Subcutaneous adipose tissue (tissue), 4 donors: Measurements from ENCODE around the gene ZC3H12D. TPM values are rescaled to one million over a fixed set of nuclear protein-coding genes. Genes with fewer than 3 reads are reported as not detected.

Experiments
- total RNA-seq, 4 donors: library from RNA; depleted of rRNA; stranded (reverse); fragments of >200 nt; gene quantifications; one replicate each; pipeline ENCODE4 v1.1.0, GENCODE V29; 2016
- TF ChIP-seq, protein P1 (sequence below): fragments of 450-650 bp; IDR thresholded peaks from one replicate; pipeline ENCODE4 v1.5.1; 2016; ENCODE audit warnings: low read depth, mild to moderate bottlenecking, control low read depth, antibody characterized with exemption, moderate library complexity

The ZC3H12D gene
- total RNA-seq, 4 donors from 2014 or later, result 1.8 to 11.2 (median 4.8) TPM

DNA sequence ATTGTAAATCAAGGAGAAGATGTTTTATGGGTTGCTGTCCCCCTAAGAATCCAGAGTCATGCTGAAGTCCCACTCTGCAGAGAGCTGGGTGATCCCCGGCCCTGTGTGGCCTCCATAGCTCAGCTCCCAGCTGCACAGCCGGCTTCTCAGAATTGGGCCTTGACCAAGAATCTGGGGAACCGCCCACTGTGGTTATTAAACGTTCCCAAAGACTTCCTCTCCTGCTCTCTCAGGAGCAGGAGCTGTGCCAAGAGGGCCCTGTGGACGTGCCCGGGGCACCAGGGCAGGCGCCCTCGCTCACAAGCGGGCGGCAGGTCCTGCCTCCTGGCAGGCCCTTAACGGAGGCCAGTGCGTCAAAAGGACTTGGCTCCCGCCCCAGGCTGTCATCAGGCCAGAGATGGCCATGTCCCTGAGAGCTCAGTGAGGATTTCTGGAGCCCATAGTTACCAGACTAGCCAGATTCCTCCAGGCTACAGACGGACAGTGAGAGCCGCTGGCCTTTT is 30.4 kb downstream of the ZC3H12D start:
- TF ChIP-seq, protein P1, sequence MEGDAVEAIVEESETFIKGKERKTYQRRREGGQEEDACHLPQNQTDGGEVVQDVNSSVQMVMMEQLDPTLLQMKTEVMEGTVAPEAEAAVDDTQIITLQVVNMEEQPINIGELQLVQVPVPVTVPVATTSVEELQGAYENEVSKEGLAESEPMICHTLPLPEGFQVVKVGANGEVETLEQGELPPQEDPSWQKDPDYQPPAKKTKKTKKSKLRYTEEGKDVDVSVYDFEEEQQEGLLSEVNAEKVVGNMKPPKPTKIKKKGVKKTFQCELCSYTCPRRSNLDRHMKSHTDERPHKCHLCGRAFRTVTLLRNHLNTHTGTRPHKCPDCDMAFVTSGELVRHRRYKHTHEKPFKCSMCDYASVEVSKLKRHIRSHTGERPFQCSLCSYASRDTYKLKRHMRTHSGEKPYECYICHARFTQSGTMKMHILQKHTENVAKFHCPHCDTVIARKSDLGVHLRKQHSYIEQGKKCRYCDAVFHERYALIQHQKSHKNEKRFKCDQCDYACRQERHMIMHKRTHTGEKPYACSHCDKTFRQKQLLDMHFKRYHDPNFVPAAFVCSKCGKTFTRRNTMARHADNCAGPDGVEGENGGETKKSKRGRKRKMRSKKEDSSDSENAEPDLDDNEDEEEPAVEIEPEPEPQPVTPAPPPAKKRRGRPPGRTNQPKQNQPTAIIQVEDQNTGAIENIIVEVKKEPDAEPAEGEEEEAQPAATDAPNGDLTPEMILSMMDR, result no peak

DNA sequence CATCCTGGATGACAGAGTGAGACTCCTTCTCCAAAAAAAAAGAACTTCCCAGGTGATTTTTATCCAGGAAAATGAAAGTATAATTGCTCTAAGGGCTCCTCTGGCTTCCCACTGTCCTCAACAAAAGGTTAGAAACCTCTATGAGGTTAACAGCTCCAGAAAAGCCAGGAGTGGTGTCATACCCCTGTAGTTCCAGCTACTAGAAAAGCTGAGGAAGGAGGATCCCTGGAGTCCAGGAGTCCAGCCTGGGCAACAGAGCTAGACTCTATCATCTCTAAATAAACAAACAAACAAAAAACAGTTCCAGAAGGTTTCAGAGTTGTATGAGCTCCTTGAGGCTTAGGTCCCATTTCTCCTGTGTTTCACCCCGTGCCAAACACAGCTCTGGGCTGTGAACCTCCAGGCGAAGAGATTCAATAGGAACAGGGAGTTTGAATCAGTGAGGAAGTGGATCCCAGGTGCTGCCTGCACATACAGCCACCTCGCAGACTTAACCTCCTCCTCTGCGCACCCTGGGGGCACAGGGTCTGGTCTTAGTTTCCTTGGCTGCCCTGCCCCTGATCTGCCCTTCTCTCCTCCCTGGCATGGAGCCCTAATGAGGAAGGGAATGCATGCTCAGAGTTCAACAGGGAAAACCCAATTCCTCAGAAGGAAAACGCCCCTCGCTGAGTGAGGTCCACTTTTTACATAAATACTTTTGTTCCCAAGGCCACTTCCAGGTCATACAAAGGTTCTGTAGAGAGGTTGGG is 31.0 kb downstream of the ZC3H12D start:
- TF ChIP-seq, protein P1, result no peak

DNA sequence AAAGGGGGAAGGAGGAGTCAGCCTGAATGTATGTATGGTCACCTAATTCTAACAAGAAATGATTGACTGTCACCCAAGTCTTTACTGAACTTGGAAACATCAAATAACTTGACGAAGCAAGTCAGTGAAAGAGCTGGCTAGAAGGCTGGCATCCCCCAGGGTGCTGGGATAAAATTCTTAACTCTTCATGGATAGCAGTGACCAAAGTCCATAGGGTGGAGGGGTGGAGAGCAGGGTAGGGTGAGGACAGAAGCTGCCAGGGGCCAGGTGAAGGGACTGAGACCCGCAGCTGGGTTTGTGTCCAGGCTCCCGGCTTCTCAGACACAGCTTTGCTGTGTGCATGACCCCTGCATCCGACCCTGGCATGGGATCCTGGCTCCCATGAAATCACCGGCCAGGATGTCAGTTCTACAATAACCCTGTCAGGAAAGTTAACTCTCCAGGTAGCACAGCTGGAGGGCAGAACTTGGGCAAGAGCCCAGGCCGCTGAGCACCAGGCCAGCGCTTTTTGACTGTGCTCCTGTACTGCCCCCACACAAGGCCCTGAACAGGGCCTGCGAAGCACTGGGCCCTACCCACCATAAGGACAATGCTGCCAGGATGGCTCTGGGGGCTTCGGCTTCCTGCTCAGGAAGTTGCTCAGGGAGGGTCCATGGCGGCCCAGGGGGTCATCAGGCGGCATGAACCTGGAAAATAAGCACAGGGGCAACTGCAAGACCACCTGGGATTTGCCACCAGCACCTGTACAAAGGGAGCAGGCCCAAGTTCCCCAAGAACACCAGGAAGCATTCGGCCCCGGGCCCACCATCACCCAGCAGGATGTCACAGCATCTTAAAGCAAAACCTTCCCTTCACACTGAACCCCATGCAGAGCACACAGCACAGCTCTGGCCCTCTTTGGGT is 32.5 kb downstream of the ZC3H12D start:
- TF ChIP-seq, protein P1, result no peak

DNA sequence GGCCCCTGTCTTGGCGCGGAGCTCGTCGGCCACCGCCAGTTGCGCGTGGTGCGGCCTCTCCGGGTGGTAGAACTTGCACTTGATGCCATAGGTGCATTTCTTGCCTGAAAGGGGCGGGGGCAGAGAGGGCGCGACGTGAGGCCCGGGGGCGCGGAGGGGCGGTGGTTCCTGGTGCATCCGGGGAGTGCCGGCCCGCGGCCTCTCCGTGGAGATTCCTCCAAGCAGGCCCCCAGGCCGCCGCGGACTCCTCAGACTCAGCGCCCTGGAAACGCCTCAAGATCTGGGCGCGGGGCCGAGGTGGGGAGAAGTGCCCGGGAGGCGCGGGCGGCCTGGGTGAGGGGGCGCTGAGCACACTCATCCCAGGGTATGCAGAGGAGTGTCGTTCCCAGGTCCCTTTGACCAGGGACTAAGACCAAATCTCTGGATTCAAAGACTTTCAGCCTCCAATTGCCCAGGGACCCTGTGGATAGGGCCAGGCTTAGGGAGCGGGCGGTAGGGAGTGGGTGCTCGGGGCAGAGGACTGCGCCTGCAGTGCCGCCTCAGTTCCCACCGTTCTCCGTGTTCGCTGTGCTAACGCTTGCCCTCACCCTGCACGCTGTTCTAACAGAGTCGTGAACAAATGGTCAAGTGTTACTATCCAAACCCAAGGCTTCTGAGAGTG is 33.3 kb downstream of the ZC3H12D start:
- TF ChIP-seq, protein P1, result no peak

DNA sequence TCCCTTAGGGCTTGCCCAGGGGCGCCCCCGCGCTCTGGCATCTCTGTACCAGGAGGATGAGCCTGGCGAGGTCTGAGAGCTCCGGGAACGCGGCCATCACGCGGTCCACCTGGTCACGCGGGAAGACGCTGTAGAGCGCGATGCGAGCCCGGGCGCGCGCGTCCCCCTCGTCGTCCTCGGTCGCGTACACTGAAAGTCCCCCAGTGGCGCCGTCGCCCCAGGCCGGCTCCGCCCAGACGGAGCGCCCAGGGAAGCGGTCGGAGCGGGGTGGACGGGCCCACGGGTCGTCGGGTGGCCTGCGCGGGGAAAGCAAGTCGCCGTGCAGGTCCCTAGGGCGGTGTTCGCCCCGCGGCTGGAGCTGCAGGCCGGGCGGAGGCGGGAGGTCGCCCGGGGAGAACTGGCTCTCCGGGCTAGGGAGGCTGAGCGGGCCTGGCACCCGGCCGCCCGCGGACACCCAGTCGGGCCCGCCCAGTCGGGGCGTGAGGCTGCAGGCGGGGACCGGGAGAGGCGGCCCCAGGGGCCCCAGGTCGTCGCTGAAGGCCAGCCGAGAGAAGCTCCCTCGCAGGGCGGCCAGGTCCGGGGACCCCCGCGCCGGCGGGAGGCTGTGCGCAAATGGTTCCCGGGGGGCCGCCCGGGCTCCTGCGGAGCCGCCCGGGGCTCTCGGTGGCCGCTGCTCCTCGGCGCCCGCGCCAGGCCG is 34.0 kb downstream of the ZC3H12D start:
- TF ChIP-seq, protein P1, result no peak

DNA sequence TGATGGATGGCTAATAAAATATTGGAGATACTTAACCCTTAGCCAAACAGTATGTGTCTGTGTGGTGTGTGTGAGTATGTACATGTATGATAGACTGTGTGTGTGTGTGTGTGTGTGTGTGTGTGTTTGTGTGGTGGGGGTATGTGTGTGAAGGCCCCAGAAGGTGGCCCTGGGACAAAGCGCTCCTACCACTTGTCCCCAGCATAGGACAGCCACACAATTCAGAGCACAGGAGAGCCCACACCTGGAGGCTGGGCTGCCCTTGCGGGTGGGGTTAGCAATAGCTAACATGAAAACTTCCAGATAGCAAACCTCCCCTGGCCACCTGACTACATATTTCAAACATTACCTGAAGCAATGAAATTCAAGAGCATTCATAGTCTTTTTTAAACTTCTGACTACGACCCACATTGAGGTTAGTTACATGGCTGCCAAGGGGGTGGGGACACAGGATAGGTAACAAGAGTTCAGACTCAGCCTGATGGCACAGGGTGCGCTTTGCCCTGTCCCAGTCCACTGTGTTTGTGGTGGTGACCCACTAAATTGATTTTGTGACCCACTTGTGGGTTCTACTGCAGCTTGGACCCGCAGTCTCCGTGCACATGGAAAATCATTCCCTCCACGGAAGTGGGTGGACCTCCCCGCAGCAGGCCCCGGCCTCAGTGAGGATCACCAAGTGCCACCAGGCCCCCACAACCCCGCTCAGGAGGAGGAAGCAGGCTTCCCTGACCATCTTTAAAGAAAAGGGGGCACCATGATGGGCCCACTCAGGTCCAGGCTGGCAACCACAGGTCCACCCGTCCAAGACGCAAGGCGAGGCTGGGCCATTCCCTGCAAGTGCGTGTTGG is 34.8 kb downstream of the ZC3H12D start:
- TF ChIP-seq, protein P1, result no peak
